AG09319 (cell line): ENCODE data around the gene BRINP2.

Source experiments
- DNase-seq: peaks from one replicate; pipeline ENCODE4 v3.0.0-alpha.2; 2010; ENCODE audit warnings: low read depth; ENCODE audit errors: extremely low read depth
- TF ChIP-seq, protein P1 (sequence below): IDR thresholded peaks from 2 replicates; pipeline ENCODE4 v1.5.1; 2011; ENCODE audit warnings: low read depth, mild to moderate bottlenecking, inconsistent platforms, low read length, moderate library complexity

Gene BRINP2

GRCh38 chr1:177206831-177207355 lies 36.1 kb downstream of the BRINP2 start:
- TF ChIP-seq, protein P1, sequence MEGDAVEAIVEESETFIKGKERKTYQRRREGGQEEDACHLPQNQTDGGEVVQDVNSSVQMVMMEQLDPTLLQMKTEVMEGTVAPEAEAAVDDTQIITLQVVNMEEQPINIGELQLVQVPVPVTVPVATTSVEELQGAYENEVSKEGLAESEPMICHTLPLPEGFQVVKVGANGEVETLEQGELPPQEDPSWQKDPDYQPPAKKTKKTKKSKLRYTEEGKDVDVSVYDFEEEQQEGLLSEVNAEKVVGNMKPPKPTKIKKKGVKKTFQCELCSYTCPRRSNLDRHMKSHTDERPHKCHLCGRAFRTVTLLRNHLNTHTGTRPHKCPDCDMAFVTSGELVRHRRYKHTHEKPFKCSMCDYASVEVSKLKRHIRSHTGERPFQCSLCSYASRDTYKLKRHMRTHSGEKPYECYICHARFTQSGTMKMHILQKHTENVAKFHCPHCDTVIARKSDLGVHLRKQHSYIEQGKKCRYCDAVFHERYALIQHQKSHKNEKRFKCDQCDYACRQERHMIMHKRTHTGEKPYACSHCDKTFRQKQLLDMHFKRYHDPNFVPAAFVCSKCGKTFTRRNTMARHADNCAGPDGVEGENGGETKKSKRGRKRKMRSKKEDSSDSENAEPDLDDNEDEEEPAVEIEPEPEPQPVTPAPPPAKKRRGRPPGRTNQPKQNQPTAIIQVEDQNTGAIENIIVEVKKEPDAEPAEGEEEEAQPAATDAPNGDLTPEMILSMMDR, result no peak
- DNase-seq, result no peak

GRCh38 chr1:177208920-177209319 lies 38.2 kb downstream of the BRINP2 start:
- TF ChIP-seq, protein P1, result no peak
- DNase-seq, result no peak

GRCh38 chr1:177209357-177209756 lies 38.6 kb downstream of the BRINP2 start:
- DNase-seq, result peak; percentile 99
- TF ChIP-seq, protein P1, result no peak

- DNase-seq, result no peak
- TF ChIP-seq, protein P1, result no peak
Measured at GRCh38 chr1:177210071-177210470, 39.3 kb downstream of the BRINP2 start.

GRCh38 chr1:177211231-177211630 lies 40.5 kb downstream of the BRINP2 start:
- TF ChIP-seq, protein P1, result no peak
- DNase-seq, result no peak

- TF ChIP-seq, protein P1, result no peak
- no peak for DNase-seq
Measured at GRCh38 chr1:177216587-177217202, 45.9 kb downstream of the BRINP2 start.

- TF ChIP-seq, protein P1, result no peak
- DNase-seq, result no peak
Measured at GRCh38 chr1:177219554-177220458, 49.0 kb downstream of the BRINP2 start.
